ENCODE data around the gene EPHA2.
A peak's percentile ranks its signal among the peaks of the same experiment; 100 is the strongest.

The EPHA2 gene

DNA sequence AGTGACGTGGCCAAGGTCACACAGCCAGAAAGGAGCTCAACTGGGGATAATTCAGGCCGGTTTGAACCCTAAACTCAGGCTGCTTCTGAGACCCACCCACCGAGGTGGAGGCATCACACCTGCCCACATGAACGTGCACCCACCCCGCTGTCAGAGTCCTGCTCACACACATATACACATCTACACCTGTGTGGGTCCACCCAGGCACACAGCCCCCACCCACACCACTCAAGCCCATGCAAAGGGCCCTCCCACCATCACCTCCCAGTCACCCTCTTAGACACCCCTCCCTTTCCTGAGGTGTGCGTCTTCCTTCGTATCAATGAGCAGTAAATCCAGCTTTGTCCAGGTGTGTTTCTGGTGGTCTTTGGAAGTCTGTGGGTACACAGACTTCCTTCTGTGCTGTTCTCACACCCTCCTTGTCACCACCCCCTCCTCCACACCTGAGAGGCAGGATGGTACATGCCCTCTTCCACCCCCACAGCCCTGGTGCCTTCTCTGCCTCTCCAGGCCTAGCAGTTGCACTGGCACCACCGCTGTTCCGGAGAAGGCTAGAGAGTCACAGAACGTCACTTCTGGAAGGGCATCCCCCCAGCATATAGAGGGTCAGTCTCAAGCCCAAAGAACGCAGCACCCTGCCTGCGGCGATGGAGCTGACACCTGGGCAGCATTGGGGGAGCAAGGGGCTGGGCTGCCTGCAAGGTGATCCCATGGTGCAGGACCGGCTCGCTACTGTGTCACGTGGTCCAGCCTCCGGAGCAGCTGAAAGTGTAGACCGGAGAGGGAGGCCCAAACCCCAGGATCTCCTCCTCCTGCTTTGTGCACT is 63.6 kb downstream of the EPHA2 start:
- no peak for DNase-seq (ENCODE audit: low read depth in 2 of 2)

DNA sequence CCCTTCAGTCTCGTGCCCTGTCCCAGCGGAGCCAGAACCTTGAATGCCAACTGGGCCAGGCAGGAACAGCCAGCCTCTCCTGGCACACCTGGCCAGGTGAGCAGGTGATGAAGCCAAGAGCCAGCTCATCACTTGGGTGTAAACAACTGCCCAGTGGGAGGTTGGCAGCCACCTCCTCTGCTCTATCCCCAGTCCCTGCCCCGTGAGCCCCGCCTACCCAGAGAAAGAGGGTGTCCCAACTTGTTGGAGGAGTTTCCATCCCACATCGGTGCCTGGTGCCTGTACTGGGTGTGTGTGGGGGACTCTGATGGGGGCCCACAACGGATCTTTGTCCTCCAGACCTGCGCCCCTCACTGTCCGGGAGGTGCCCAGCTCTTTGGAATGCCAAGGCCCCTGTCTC is 64.6 kb downstream of the EPHA2 start:
- DNase-seq (ENCODE audit: low read depth in 2 of 2): no peak

- DNase-seq (ENCODE audit: low read depth in 2 of 2): no peak
Observed at GRCh38 chr1:16090076-16090826, 65.6 kb downstream of the EPHA2 start.

- DNase-seq (ENCODE audit: low read depth in 2 of 2): no peak
Observed at GRCh38 chr1:16088996-16089395, 66.9 kb downstream of the EPHA2 start.

- DNase-seq (ENCODE audit: low read depth in 2 of 2): no peak
Observed at GRCh38 chr1:16088351-16088911, 67.4 kb downstream of the EPHA2 start.

DNA sequence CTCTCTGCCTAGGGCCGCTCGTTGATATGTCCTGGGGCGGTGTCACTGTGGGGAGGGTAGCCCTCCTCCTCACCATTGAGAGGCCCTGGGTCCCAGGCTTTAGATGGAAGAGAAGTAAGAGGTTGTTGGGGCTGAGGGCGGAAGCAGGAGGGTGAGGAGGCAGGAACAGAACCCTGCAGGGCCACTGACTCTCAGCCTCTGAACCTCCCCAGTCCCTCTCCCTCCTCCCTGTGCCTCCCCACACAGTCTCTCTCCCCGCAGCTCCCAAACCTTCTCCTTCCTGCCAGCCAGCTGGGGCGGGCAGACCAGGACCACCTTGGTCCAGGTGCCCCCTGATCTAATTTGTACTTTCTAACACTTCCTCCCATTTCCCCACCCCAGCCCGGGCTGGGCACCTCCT is 68.1 kb downstream of the EPHA2 start:
- no peak for DNase-seq (ENCODE audit: low read depth in 2 of 2)

DNA sequence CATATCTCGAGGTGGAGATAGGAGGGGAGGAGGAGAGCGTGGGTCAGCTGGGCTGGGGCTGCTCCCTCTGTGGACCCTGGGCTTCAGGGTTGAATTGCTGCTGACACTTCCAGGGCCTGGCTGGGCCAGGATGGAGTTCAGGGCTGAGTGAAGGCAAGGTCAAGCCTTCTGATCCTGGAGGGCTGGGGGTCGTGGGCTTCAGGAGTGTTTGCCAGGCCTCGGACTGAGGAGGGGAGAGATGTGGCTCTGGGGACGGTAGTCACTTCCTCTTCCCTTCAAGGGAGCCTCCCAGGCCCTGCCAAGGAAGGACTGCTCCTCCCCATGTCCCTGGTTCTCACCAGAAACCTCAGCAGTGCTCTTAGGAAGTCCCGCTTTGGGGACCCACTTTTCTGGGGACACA is 70.3 kb downstream of the EPHA2 start:
- no peak for DNase-seq (ENCODE audit: low read depth in 2 of 2)

DNA sequence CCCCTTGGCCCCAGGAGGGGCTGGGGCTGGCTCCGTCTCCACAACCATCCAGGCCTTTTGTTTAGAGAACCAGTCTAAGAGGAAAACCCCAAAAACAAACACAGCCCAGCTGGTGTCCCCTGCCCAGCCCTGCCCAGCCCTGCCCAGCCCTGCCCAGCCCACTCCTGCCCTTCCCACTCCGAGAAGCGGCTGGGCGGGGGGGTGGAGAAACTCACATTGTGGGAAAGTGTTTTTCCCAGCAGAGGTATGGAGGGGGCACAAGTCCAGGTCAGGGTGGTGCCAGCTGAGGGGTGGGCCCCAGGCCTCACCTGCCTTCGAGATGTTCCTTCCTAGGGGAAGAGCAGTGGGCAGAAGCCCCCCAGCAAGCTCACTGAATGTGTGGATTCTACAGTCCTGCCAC is 72.4 kb downstream of the EPHA2 start:
- DNase-seq (ENCODE audit: low read depth in 2 of 2): no peak

- DNase-seq (ENCODE audit: low read depth in 2 of 2): peak in 1 of 2 donors; percentile 27
Observed at GRCh38 chr1:16082283-16083038, 73.4 kb downstream of the EPHA2 start.

- DNase-seq (ENCODE audit: low read depth in 2 of 2): no peak
Observed at GRCh38 chr1:16081636-16082035, 74.2 kb downstream of the EPHA2 start.

- no peak for DNase-seq (ENCODE audit: low read depth in 2 of 2)
Observed at GRCh38 chr1:16080422-16081150, 75.3 kb downstream of the EPHA2 start.

DNA sequence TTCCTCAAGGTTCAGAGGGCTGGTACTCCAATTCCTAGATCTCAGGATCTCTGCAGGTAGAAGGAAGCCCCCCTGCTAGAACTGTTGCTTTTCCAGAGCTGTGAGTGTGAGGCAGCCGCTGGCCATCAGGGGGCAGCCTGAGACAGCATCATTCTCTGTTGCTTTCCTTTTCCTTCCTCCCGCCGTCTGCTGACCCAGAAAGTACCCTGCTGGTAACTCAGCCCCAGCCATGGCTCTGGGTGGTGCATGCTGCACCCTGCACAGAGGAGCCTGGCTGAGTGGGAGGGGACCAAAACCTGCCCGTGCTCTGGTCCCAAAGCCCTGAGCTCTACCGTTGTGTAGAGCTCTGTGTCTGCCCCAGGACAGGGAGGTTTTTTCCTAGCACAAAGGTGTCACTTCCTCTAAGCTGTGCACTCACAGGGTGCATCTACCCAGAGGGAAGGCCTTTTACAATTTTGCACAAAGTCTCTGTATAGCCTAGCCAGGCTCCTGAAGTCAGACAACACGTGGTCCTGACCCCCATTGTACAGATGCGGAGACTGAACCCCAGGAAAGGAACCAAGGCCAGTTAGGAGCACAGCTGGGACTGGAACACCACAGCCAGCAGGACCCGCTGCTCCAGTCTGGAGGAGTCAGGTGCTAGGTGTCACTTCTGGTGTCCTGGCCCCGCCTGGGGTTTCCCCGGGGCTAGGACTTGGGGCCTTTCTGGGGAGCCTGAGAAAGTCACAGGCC is 76.8 kb downstream of the EPHA2 start:
- peak; percentile 47 to 58 for DNase-seq (ENCODE audit: low read depth in 2 of 2)

GRCh38 chr1:16077406-16078245 is 78.2 kb downstream of the EPHA2 start:
- DNase-seq (ENCODE audit: low read depth in 2 of 2): no peak

- no peak for DNase-seq (ENCODE audit: low read depth in 2 of 2)
Observed at GRCh38 chr1:16076865-16077238, 79.0 kb downstream of the EPHA2 start.

GRCh38 chr1:16076031-16076864 is 79.6 kb downstream of the EPHA2 start:
- no peak for DNase-seq (ENCODE audit: low read depth in 2 of 2)

DNA sequence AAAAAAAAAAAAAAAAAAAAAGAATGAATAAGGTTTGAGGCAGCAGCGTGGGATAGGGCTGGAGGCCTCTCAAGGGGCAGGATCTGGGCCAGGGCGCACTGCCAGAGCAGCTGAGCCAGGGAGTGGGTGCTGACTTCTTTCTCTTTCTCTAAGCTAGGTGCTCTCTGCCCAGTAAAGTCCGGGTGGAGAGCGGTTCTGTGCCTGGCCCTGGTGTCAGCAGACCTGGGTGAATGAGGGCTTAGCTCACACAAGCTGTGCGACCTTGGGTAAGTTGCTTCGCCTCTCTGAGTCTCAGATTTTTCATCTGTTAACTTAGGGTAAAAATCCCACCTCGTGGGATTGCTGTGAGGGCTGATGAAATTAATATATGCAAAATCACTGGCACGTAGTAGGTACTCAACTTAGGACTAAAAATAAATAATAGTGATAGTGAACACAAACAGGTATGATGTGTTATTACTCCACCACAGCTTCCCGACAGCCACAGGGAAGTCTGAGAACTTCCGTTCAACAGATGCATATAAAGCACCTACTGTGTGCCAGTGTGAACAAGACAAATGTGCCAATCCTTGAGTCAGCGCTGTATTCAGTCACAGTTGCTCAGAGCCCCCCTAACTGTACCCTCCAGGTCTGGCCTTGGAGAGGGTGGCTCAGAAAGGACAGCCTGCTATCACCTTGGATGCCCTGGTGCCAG is 80.4 kb downstream of the EPHA2 start:
- no peak for DNase-seq (ENCODE audit: low read depth in 2 of 2)
